Psoas muscle (tissue), 8 donors: ENCODE results near the gene TNFRSF25. TPM values are rescaled to one million over a fixed set of nuclear protein-coding genes. Genes with fewer than 3 reads are reported as not detected.
A peak's percentile ranks its signal among the peaks of the same experiment; 100 is the strongest.

ENCODE experiments used
- ATAC-seq, 4 donors: fragments of 200-7000 bp; cut with Tn5 transposase; one replicate each; pipeline ENCODE4 v1.9.1; 2020; ENCODE audit warnings: moderate library complexity in 3 of 4, mild to moderate bottlenecking in 2 of 4
- DNase-seq, 2 donors: peaks; one replicate each; pipeline ENCODE4 v3.0.0-alpha.2; 2020
- H3K27ac ChIP-seq: fragments of 200-600 bp; one replicate; pipeline ENCODE4 v1.8.0; 2022
- H3K27me3 ChIP-seq, 3 donors: fragments of 200-600 bp in 1 of 3; one replicate each; pipeline versions ENCODE4 v1.6.1 to v1.8.0; 2013 to 2022; ENCODE audit warnings: low read length in 2 of 3, mild to moderate bottlenecking in 2 of 3, moderate library complexity in 1 of 3; ENCODE audit not compliant: insufficient read depth in 3 of 3
- H3K36me3 ChIP-seq, 2 donors: fragments of 200-600 bp in 1 of 2; one replicate each; pipeline versions ENCODE4 v1.6.1 to v1.8.0; 2013 to 2022; ENCODE audit warnings: low read depth in 1 of 2, mild to moderate bottlenecking in 1 of 2, moderate library complexity in 1 of 2; ENCODE audit not compliant: insufficient read depth in 1 of 2
- H3K4me1 ChIP-seq: fragments of 200-600 bp; one replicate; pipeline ENCODE4 v1.8.0; 2022
- H3K4me3 ChIP-seq: fragments of 200-600 bp; one replicate; pipeline ENCODE4 v1.8.0; 2022; ENCODE audit warnings: mild to moderate bottlenecking
- H3K9me3 ChIP-seq: fragments of 200-600 bp; one replicate; pipeline ENCODE4 v1.8.0; 2022
- WGBS, 3 donors: extraction: QIAGEN DNeasy Blood & Tissue Kit; methylation state at CpG; one replicate each; pipeline versions ENCODE4 v1.1.6 to v1.1.7; 2013; 5-methylcytosine and 5-hydroxymethylcytosine counted together
- intact Hi-C, 2 donors: fragments of 100-400 bp; cut with DNase I; formaldehyde crosslinking; loops; one replicate each; pipeline versions ENCODE4 v1.11.0 to v1.14.2; 2022
- polyA plus RNA-seq, 3 donors: library from polyadenylated mRNA; stranded (reverse); fragments of 200-250 nt; gene quantifications; one replicate each; pipeline ENCODE4 v1.2.3, GENCODE V29; 2013
- total RNA-seq, 4 donors: library from RNA; stranded (reverse); fragmentation: NEBNext Ultra II Directional in 2 of 4; extraction: Animal tissue kit (Norgen Biotek cat#: 25700) in 2 of 4; gene quantifications; one replicate each; pipeline versions ENCODE4 v1.2.1 to v1.2.4, GENCODE V29; 2021 to 2023
- TF ChIP-seq, protein P1 (sequence below): fragments of 200-600 bp; IDR thresholded peaks from one replicate; pipeline ENCODE4 v1.8.0; 2022; ENCODE audit warnings: antibody characterized with exemption
- donor health status: healthy with polysubstance abuse.
- donor health status: DM: no; HTN: no; CAD: no; lungs with moderate emphysema.
- donor health status: Bipolar disorder and iron deficiency.
- donor health status: healthy.
- donor health status: DM: yes; HTN: yes; CAD: no.
- donor health status: DM: no; HTN: no; CAD: no.
- donor health status: DM: no; HTN: no; CAD: no.
- donor health status: DM: yes; HTN: yes; CAD: no.

TNFRSF25 gene
- total and polyA plus RNA-seq, 7 donors = 1.5 to 2.7 (median 1.9) TPM

DNA sequence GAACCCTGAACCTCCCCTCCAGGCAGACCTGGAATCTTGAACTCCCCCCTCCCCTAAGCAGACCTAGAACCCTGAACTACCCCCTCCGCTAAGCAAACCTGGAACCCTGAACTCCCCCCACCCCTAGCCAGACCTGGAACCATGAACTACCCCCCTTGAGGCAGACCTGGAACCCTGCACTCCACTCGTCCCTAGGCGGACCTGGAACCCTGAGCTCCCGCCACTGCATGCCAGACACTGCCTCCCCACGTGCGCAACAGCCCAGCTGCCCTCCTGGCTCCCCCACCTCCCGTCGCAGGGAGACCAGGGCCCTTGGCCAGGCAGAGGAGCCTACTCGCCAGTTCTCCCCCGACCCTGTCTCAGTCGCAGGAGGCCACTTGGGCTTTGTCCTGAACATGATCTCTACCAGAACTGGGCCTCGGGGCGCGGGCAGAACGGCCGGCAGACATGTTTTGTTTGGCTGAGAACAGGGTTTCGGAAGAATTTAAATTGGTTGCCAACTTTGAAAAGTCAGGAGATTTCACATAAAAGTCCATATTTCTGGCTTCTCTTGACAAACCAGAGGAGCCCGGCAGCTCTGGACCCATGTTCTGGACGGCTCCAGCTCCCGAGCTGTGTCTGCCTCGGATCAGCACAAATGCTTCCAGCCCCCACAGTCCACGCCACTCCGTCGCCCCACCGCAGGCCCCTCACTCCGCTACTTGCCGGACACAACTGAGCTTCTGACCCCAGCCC lies 34.7 kb upstream of the TNFRSF25 start:
- 56 to 71% (median 58%) methylated on average over 27 of the region's 27 CpGs for WGBS, 3 donors
- DNase-seq (no peak), ATAC-seq (no peak)
- Histone ChIP-seq H3K27ac (no peak overlapping the region), H3K27me3 (peaks cover 0 to 27% (median 4%) of the 10 kb centered on the region in 3 donors), H3K4me1 (peaks cover 22% of the 10 kb centered on the region), H3K9me3 (no peaks in the 10 kb centered on the region), H3K36me3 (no peaks in the 10 kb centered on the region), H3K4me3 (no peak overlapping the region)
- TF ChIP-seq, protein P1, sequence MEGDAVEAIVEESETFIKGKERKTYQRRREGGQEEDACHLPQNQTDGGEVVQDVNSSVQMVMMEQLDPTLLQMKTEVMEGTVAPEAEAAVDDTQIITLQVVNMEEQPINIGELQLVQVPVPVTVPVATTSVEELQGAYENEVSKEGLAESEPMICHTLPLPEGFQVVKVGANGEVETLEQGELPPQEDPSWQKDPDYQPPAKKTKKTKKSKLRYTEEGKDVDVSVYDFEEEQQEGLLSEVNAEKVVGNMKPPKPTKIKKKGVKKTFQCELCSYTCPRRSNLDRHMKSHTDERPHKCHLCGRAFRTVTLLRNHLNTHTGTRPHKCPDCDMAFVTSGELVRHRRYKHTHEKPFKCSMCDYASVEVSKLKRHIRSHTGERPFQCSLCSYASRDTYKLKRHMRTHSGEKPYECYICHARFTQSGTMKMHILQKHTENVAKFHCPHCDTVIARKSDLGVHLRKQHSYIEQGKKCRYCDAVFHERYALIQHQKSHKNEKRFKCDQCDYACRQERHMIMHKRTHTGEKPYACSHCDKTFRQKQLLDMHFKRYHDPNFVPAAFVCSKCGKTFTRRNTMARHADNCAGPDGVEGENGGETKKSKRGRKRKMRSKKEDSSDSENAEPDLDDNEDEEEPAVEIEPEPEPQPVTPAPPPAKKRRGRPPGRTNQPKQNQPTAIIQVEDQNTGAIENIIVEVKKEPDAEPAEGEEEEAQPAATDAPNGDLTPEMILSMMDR = no peak
- intact Hi-C loops = no loop called here

DNA sequence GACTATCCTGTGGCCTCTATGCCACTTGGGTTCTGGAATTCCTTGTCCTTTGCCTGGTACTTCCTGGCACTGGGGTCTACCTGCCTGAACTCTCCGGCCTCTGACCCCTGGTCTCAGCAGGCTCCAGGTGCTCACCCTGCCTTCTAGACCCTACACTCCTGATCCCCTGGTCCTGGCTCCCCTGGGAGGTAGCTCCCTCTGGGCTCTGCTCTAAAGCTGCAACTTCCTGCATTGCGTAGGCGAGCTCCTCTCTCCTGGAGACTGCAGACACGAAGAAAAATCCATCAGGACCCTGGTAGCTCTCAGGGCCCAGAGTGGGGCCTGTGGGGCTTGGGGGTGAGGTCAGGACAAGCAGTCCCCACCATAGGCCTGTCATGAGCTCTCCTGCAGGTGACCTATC lies 33.3 kb upstream of the TNFRSF25 start:
- H3K27me3 ChIP-seq = peaks cover 0 to 24% (median 4%) of the 10 kb centered on the region in 3 donors
- H3K4me1 ChIP-seq = peaks cover 22% of the 10 kb centered on the region
- no peak overlapping the region for H3K4me3 ChIP-seq
- ATAC-seq (no peak), DNase-seq (no peak)
- TF ChIP-seq, protein P1 = no peak
- H3K36me3 ChIP-seq = no peaks in the 10 kb centered on the region
- H3K9me3 ChIP-seq = no peaks in the 10 kb centered on the region
- intact Hi-C loops = no loop called here
- 77 to 89% (median 80%) methylated on average over 4 of the region's 4 CpGs for WGBS, 3 donors
- no peak overlapping the region for H3K27ac ChIP-seq

DNA sequence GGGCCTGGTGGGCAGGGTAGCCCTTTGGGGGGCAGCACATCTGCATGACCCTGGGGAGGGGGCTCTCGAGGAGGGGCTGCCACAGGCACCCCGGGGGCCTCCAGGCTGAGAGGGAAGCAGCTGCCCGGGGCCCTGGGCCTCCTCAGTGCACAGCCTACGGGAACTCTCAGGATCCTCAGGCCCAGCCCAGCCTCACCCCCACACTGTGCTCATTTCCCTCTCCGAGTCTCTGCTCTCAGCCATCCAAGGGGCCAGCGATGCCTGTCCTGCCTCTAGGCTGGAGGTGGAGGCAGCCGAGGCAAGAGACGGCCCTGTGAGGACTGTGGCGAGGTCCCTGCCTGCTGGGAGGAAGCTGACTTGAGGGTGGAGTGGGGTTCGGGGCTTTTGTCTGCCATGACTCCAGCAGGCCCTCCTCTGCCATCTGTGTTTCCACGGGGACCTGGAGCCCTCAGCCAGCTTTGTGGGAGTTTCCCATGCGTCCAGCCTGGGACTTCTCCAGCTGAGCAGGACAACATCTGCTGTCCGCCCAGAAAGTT lies 32.7 kb upstream of the TNFRSF25 start:
- Histone ChIP-seq H3K9me3 (no peaks in the 10 kb centered on the region), H3K27ac (no peak overlapping the region), H3K4me1 (peaks cover 22% of the 10 kb centered on the region), H3K36me3 (no peaks in the 10 kb centered on the region), H3K27me3 (peaks cover 0 to 24% (median 4%) of the 10 kb centered on the region in 3 donors), H3K4me3 (no peak overlapping the region)
- DNase-seq = no peak
- 55 to 75% (median 66%) methylated on average over 13 of the region's 13 CpGs for WGBS, 3 donors
- TF ChIP-seq, protein P1 = no peak
- no peak for ATAC-seq
- intact Hi-C loops = no loop called here

DNA sequence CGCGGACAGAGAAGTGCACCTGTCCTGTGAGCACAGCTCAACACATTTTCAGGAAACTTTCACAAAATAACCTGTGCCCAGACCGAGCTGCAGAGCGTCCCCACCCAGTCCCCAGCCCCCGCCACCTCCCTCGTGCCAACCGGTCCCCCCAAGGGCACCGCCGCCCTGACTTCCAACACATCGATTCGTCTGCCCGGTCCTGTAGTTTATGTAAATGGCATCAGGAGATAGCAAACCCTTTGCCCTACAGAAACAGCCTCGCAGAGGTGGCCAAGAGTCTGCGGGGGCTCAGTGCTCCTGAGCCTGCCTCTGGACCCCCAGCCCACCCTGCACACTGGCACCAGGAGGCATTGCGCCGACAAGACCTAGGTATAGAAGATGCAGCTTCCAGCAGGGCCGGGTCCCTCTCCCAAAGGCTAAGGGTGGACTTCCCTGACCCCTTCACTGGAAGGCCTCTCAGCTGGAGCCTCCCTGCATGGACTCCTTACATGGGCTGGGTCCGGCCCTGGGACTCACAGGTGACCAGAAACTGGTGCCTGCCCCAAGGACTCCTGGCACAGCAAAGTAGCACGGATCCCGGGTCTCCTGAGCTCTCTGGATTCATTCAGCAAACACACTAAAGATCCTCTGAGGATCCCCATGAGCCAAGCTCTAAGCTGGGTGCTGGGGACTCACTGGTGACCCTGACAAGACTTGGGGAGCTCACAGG lies 32.0 kb upstream of the TNFRSF25 start:
- no peak overlapping the region for H3K27ac ChIP-seq
- H3K36me3 ChIP-seq = no peaks in the 10 kb centered on the region
- H3K27me3 ChIP-seq = peaks cover 0 to 24% (median 4%) of the 10 kb centered on the region in 3 donors
- peak overlapping the region; percentile 60 for H3K4me3 ChIP-seq
- H3K9me3 ChIP-seq = no peaks in the 10 kb centered on the region
- H3K4me1 ChIP-seq = peaks cover 22% of the 10 kb centered on the region
- 47 to 56% (median 47%) methylated on average over 20 of the region's 20 CpGs for WGBS, 3 donors
- TF ChIP-seq, protein P1 = no peak
- no peak for DNase-seq
- no peak for ATAC-seq
- intact Hi-C loops = no loop called here
